Left lung (tissue), 10 donors: ENCODE data around the gene MCF2L. TPM values are rescaled to one million over a fixed set of nuclear protein-coding genes. Genes with fewer than 3 reads are reported as not detected.

Source experiments
- ATAC-seq: fragments of 200-7000 bp; cut with Tn5 transposase; one replicate; pipeline ENCODE4 v1.9.1; 2020; ENCODE audit warnings: moderate library complexity
- DNase-seq, 4 donors: peaks; one replicate each; pipeline ENCODE4 v3.0.0-alpha.2; 2013 to 2020
- H3K27ac ChIP-seq, 2 donors: fragments of 200-600 bp; sonication (generic) in 1 of 2; one replicate each; pipeline versions ENCODE4 v1.5.0 to v1.8.0; 2020 to 2021
- H3K27me3 ChIP-seq, 2 donors: fragments of 200-600 bp; sonication (generic) in 1 of 2; one replicate each; pipeline versions ENCODE4 v1.5.0 to v1.8.0; 2020 to 2021
- H3K36me3 ChIP-seq, 2 donors: fragments of 200-600 bp; sonication (generic) in 1 of 2; one replicate each; pipeline versions ENCODE4 v1.5.0 to v1.8.0; 2020 to 2021
- H3K4me1 ChIP-seq, 2 donors: fragments of 200-600 bp; one replicate each; pipeline ENCODE4 v1.8.0; 2021
- H3K4me3 ChIP-seq, 2 donors: fragments of 200-600 bp; sonication (generic) in 1 of 2; one replicate each; pipeline versions ENCODE4 v1.5.0 to v1.8.0; 2020 to 2021; ENCODE audit warnings: mild to moderate bottlenecking in 1 of 2
- H3K9me3 ChIP-seq, 2 donors: fragments of 200-600 bp; sonication (generic) in 1 of 2; one replicate each; pipeline versions ENCODE4 v1.5.0 to v1.8.0; 2020 to 2021
- intact Hi-C, 2 donors: fragments of 100-400 bp; cut with DNase I; formaldehyde crosslinking; loops; one replicate each; pipeline versions ENCODE4 v1.11.2 to v1.14.2; 2022
- polyA plus RNA-seq, 6 donors: library from polyadenylated mRNA; unstranded; fragments of 120-200 nt; gene quantifications; one replicate each; pipeline ENCODE4 v1.2.1, GENCODE V29; 2013; ENCODE audit not compliant: insufficient read length in 6 of 6
- total RNA-seq, 2 donors: library from RNA; stranded (reverse); fragmentation: NEBNext Ultra II Directional; extraction: Animal tissue kit (Norgen Biotek cat#: 25700); gene quantifications; one replicate each; pipeline ENCODE4 v1.2.1, GENCODE V29; 2021
- TF ChIP-seq, protein P1 (sequence below), 2 donors: fragments of 200-600 bp; sonication (generic) in 1 of 2; IDR thresholded peaks; one replicate each; pipeline versions ENCODE4 v1.5.0 to v1.8.0; 2021; ENCODE audit warnings: antibody characterized with exemption in 2 of 2
- donor health status: DM: no; HTN: yes; CAD: no.
- donor health status: DM: no; HTN: no; CAD: no.

MCF2L gene
- total and polyA plus RNA-seq, 8 donors = 22.2 to 39.5 (median 33.7) TPM

GRCh38 chr13:113116206-113116800 is 147.3 kb downstream of the MCF2L start:
- TF ChIP-seq, protein P1, sequence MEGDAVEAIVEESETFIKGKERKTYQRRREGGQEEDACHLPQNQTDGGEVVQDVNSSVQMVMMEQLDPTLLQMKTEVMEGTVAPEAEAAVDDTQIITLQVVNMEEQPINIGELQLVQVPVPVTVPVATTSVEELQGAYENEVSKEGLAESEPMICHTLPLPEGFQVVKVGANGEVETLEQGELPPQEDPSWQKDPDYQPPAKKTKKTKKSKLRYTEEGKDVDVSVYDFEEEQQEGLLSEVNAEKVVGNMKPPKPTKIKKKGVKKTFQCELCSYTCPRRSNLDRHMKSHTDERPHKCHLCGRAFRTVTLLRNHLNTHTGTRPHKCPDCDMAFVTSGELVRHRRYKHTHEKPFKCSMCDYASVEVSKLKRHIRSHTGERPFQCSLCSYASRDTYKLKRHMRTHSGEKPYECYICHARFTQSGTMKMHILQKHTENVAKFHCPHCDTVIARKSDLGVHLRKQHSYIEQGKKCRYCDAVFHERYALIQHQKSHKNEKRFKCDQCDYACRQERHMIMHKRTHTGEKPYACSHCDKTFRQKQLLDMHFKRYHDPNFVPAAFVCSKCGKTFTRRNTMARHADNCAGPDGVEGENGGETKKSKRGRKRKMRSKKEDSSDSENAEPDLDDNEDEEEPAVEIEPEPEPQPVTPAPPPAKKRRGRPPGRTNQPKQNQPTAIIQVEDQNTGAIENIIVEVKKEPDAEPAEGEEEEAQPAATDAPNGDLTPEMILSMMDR (IDR thresholded peaks at IDR 0.05) = no peak

GRCh38 chr13:113116871-113117271 is 147.9 kb downstream of the MCF2L start:
- ATAC-seq (no peak), DNase-seq (peak in 1 of 4 donors; percentile 37)
- TF ChIP-seq, protein P1 (IDR thresholded peaks at IDR 0.05) = no peak
- intact Hi-C loops = no loop called here
- Histone ChIP-seq H3K9me3 (no peaks in the 10 kb centered on the region), H3K36me3 (no peaks in the 10 kb centered on the region), H3K27me3 (peaks cover 0 to 10% of the 10 kb centered on the region in 2 donors), H3K27ac (no peak overlapping the region), H3K4me3 (no peak overlapping the region), H3K4me1 (no peaks in the 10 kb centered on the region)

More at GRCh38 chr13:113116206-113116800, 147.3 kb downstream of the MCF2L start:
- Histone ChIP-seq H3K27me3 (peaks cover 0 to 10% of the 10 kb centered on the region in 2 donors), H3K4me1 (no peaks in the 10 kb centered on the region), H3K27ac (no peak overlapping the region), H3K9me3 (no peaks in the 10 kb centered on the region), H3K4me3 (no peak overlapping the region), H3K36me3 (no peaks in the 10 kb centered on the region)
- ATAC-seq (no peak), DNase-seq (peak in 1 of 4 donors; percentile 41)
- intact Hi-C loops = no loop called here

GRCh38 chr13:113117335-113117872 is 148.4 kb downstream of the MCF2L start:
- Histone ChIP-seq H3K27ac (no peak overlapping the region), H3K27me3 (peaks cover 0 to 10% of the 10 kb centered on the region in 2 donors), H3K4me1 (no peaks in the 10 kb centered on the region), H3K9me3 (no peaks in the 10 kb centered on the region), H3K4me3 (no peak overlapping the region), H3K36me3 (no peaks in the 10 kb centered on the region)
- intact Hi-C loops = no loop called here
- ATAC-seq (no peak), DNase-seq (peak in 2 of 4 donors; percentile 23 to 56)
- TF ChIP-seq, protein P1 (IDR thresholded peaks at IDR 0.05) = no peak

GRCh38 chr13:113117911-113118260 is 148.9 kb downstream of the MCF2L start:
- no peak overlapping the region for H3K4me3 ChIP-seq

More at GRCh38 chr13:113117911-113118260, 148.9 kb downstream of the MCF2L start:
- ATAC-seq (no peak), DNase-seq (no peak)
- TF ChIP-seq, protein P1 (IDR thresholded peaks at IDR 0.05) = no peak
- Histone ChIP-seq H3K36me3 (no peaks in the 10 kb centered on the region), H3K4me1 (no peaks in the 10 kb centered on the region), H3K9me3 (no peaks in the 10 kb centered on the region), H3K27ac (no peak overlapping the region), H3K27me3 (peaks cover 0 to 10% of the 10 kb centered on the region in 2 donors)
- intact Hi-C loops = no loop called here
